ENCODE data around the gene TBX22. TPM values are rescaled to one million over a fixed set of nuclear protein-coding genes. Genes with fewer than 3 reads are reported as not detected.

TBX22 gene, protein sequence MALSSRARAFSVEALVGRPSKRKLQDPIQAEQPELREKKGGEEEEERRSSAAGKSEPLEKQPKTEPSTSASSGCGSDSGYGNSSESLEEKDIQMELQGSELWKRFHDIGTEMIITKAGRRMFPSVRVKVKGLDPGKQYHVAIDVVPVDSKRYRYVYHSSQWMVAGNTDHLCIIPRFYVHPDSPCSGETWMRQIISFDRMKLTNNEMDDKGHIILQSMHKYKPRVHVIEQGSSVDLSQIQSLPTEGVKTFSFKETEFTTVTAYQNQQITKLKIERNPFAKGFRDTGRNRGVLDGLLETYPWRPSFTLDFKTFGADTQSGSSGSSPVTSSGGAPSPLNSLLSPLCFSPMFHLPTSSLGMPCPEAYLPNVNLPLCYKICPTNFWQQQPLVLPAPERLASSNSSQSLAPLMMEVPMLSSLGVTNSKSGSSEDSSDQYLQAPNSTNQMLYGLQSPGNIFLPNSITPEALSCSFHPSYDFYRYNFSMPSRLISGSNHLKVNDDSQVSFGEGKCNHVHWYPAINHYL
- not detected in 2 replicates for total RNA-seq

DNA sequence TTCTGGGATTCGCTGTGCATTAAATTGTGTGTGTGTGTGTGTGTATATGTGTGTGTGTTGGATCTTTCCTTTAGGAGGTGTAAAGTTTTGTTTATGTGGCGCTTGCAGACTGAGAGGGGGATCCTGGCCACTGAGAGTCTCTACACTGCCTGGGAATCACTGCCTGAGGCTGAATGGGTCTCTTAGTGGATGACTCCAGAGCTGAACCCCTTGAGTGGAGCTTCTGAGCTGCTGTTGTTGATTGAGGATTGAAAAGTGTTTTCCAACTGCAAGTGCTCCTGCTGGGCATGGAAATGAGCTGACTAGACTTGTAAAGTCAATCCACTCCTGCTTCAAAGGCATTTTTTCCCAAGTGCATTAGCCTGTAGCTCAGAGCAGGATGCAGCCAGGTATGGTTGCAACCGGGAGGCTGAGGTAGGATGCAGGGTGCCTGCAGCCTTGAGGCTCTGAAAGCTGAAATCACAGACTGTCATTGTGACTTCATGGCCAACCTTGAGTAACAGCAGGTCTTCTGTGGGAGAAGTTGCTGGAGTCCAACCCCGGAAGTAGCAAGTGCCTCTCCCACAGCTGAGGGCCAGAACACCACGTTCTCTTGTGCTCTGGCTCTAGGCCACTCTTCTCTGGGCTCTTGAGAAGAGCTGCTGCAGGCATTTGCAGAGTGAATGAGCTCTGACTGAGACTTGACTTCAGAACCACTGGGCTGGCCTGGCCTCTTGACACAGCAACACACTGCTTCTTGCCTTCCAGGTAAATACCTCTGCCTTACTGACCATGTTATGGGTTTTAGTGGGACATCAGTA is at the start of gene TBX22:
Gene TBX22, plus strand, starts transcription at position 613 of the 800 bp plus-strand sequence. CDS start 7,517 bp downstream, outside the sequence.
- TF ChIP-seq, protein P1, sequence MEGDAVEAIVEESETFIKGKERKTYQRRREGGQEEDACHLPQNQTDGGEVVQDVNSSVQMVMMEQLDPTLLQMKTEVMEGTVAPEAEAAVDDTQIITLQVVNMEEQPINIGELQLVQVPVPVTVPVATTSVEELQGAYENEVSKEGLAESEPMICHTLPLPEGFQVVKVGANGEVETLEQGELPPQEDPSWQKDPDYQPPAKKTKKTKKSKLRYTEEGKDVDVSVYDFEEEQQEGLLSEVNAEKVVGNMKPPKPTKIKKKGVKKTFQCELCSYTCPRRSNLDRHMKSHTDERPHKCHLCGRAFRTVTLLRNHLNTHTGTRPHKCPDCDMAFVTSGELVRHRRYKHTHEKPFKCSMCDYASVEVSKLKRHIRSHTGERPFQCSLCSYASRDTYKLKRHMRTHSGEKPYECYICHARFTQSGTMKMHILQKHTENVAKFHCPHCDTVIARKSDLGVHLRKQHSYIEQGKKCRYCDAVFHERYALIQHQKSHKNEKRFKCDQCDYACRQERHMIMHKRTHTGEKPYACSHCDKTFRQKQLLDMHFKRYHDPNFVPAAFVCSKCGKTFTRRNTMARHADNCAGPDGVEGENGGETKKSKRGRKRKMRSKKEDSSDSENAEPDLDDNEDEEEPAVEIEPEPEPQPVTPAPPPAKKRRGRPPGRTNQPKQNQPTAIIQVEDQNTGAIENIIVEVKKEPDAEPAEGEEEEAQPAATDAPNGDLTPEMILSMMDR (IDR thresholded peaks at IDR 0.05; ENCODE audit: insufficient read depth, low read depth, low read length): no peak
- DNase-seq (ENCODE audit: low read depth): no peak

DNA sequence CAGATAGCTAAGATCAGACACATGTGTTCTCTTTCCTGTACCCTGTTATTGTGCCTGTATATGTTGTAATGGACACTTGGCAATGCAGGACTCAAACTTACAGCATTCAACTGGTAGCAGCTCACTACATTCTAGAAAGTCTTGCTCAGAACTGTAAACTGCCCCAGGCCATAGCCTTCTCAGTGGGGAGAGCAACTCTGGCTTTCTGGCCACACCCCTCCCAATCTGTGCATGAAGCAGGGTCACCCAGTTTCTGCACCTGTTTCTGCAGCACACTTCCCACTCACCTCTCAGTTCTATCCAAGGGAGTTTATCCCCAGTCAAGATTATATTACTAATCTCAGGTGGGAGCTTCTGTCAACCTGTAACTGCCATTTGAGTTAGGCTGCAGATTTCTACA is 38.9 kb upstream of the TBX22 start:
- TF ChIP-seq, protein P1 (IDR thresholded peaks at IDR 0.05; ENCODE audit: insufficient read depth, low read depth, low read length): no peak
- H3K4me3 ChIP-seq (ENCODE audit: low read depth, low read length): no peak overlapping the region
- DNase-seq (ENCODE audit: low read depth): no peak

More for the DNA sequence above, at the start of gene TBX22:
- no peak within 1 kb of the TSS for H3K4me3 ChIP-seq (ENCODE audit: low read depth, low read length)

DNA sequence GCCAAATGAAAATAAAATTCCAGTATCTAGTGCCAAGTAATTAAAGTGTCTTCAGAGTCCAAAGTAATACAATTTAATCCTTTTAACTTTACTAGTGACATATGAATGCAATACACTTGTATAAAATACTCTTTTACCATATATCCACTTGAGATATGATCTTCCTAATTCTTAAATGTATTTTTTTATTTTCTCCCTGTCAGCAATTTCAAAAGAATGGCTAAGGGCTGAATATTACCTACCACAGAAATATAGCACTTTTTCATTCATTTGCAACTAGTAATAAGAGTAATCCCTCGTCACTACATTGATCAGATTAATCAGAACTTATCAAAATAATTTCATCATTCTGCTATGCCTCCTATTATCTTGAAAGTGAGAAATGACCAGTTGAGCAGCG is 10.1 kb upstream of the TBX22 start:
- DNase-seq (ENCODE audit: low read depth): no peak
- H3K4me3 ChIP-seq (ENCODE audit: low read depth, low read length): no peak overlapping the region
- TF ChIP-seq, protein P1 (IDR thresholded peaks at IDR 0.05; ENCODE audit: insufficient read depth, low read depth, low read length): no peak

DNA sequence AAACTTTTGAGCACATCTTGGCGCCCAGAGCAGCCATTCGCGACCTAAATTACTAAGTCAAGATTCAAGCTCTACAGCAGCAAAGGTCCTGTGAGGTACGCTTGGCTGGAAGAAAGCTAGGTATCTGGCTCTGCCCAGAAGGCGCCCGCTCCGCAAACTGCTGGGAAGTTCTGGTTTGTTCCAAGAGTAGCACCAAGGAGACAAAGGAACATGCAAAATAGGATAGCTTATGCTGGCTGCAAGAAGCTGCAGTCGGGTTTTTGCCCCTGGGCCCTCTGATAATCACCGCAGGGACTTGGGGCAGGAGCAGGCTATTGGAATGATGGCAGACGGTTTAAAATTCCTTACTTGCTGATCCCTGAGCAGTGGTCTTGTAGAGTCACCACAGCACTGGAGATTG is 3.0 kb upstream of the TBX22 start:
- no peak overlapping the region for H3K4me3 ChIP-seq (ENCODE audit: low read depth, low read length)
- TF ChIP-seq, protein P1 (IDR thresholded peaks at IDR 0.05; ENCODE audit: insufficient read depth, low read depth, low read length): no peak
- no peak for DNase-seq (ENCODE audit: low read depth)

DNA sequence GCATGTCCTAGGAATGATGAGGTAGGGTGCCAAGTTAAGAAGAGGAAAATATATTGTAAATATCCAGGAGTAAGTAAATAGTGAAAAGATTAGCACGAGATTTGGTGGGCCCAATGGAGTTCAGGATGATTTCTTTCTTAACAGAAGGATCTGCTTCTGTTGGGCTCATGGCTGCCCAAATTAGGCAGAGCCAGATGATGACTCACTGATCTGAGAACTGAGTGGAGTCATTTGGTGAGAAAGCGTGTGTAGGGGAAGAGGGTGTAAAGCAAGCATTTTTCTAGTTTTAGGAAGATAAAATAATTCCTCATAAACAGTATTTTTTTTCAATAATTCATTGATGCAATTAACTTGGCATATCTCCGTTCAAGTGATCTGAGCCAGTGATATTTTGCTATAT is 1.6 kb downstream of the TBX22 start:
- DNase-seq (ENCODE audit: low read depth): no peak
- H3K4me3 ChIP-seq (ENCODE audit: low read depth, low read length): no peak overlapping the region
- TF ChIP-seq, protein P1 (IDR thresholded peaks at IDR 0.05; ENCODE audit: insufficient read depth, low read depth, low read length): no peak

DNA sequence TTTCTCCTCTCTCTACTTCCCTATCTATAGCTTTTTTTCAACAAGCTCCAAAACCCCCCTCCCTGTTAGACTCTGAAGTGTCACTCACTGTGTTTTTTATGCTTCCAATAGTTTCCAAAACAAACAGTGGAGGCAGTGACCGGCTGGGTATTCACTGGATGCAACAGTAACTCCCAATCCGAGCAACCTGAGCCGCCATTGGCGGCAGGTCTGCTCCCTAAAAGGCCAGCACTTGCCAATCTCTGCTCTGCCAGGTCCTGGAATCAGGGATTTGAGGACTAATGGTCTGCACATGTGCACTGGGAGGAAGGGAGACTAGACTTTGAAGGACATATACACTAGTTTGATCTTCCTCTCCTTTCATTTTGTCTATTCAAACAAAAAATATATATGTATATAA is 7.1 kb downstream of the TBX22 start:
- H3K4me3 ChIP-seq (ENCODE audit: low read depth, low read length): no peak overlapping the region
- TF ChIP-seq, protein P1 (IDR thresholded peaks at IDR 0.05; ENCODE audit: insufficient read depth, low read depth, low read length): no peak
- DNase-seq (ENCODE audit: low read depth): no peak

Data from fibroblast of villous mesenchyme (primary cell).